22Rv1 (cell line): ENCODE data around the gene KCNG4.

Source experiments
- H3K27ac ChIP-seq: fragments of 450-650 bp; 2 replicates; pipeline ENCODE4 v1.5.1; 2017
- CTCF ChIP-seq: fragments of 450-650 bp; IDR thresholded peaks from 2 replicates; pipeline ENCODE4 v1.5.1; 2017; ENCODE audit warnings: mild to moderate bottlenecking
- ZFX ChIP-seq: fragments of 450-650 bp; IDR thresholded peaks from 2 replicates; pipeline ENCODE4 v1.6.1; 2017; ENCODE audit warnings: antibody characterized with exemption, borderline replicate concordance

Gene KCNG4

DNA sequence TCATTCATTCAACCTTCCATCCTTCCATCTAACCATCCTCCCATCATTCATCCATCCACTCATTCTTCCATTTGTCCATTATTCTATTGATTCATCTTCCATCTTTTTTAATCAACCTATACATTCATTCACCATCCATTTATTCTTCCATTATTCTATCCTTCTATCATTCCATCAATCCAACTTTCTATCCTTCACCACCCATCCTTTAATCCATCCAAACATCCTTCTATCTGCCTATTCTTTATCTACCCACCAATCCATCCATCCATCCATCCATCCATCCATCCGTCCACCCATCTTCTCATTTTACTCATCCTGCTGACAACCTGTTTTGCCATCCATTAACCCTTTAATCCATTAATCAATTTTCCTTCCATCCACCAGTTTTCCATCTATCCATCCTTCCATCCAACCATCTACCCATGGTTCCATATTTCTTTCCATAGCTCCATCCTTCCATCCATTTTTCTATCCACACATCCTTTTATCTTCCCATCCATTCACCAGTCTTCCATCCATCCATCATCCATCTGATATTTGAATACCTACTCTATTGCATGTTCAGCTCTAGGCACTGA is 33.0 kb upstream of the KCNG4 start:
- no peak for TF ChIP-seq ZFX
- no peak for TF ChIP-seq CTCF
- H3K27ac ChIP-seq = no peak overlapping the region

DNA sequence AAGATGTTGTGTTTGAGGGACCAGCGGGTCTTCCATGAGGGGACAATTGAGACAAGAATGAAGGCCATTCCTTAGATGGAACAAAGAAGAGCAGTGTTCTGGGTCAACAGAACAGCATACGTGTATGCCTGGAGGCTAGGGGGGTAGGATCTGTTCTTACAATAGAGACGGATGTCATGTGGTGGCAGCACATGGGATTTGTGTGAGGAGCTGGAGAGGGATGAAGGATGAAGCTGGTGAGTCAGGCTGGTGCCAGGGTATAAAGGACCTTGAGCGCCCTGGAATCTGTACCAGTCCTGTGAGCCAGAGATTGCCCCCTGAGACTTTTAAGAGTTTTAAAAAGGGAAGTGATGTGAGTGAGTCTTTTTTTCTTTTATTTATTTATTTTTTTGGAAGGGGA is 32.1 kb upstream of the KCNG4 start:
- no peak overlapping the region for H3K27ac ChIP-seq
- TF ChIP-seq ZFX (no peak), CTCF (no peak)

DNA sequence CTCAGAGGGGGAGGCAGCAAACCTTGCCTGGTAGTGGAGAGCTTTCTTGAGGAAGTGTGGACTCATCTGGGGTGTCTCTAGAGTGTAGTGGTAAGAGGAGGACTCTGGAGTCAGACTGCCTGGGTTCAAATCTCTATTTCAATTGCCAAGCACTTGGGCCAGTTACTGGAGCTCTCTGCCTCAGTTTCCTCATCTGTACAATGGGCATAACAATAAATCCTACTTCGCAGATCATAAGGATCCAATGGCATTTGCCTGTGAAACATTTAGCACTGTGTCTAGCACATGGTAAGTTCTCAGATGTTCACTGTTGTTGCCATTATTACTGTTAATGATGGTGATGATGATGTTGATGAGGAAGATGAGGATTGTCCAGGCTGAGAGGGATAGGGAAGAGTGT is 31.2 kb upstream of the KCNG4 start:
- no peak overlapping the region for H3K27ac ChIP-seq
- TF ChIP-seq ZFX = no peak
- TF ChIP-seq CTCF = no peak

DNA sequence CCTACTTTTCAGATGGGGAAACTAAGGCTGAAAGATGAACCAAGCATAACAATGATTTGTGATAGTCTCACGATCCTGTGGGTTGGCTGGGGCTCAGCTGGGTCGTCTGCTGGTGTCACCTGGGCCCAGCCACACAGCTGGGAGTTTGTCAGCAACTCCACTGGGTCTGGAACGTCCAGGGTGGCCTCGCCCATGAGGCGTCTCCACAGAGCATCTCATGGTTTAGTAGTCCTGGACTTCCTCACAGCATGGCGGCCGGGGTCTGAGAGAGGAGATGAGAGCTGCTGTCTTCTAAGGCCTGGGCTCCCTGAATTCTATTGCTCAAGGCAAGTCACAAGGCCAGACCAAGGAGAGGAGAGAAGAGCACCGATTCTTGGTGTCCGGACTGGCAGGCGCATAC is 30.7 kb upstream of the KCNG4 start:
- TF ChIP-seq CTCF (no peak), ZFX (no peak)
- H3K27ac ChIP-seq = no peak overlapping the region

GRCh38 chr16:84270071-84270470 is 30.3 kb upstream of the KCNG4 start:
- no peak for TF ChIP-seq CTCF
- TF ChIP-seq ZFX = no peak
- H3K27ac ChIP-seq = no peak overlapping the region

DNA sequence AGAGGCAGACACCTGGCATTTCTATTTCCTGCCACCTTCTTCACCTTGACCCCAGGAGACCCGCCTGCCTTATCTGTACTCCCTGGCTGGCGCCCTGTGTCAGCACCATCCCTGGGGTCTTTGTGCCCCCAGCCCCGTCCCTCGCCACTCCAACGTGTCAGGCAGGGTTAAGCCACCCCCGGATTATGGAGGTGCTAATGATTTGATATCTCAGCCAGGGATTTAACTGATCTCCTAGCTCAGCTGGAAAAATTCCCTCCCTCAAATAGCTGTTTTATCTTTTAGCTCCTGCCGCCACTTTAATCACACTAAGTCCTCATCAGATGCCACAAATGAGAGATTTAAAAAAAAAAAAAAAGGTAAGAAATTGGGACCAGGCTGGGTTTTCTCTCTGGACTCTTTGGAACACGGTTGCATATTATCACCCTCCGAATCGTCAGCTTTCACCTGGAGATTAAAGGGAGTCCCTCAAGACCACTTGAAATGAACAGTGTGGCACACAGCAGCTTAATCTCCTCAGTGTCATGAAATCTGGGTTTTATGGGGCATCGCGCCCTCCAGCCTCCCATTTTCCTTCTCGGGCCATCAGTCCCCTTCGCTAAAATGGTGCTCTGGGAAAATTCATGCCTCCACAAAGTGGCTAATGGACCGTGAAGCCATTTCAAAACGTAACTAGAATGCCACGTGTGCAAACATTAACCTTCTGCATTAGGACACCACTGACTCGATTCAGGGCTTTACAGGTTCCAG is 28.7 kb upstream of the KCNG4 start:
- H3K27ac ChIP-seq = no peak overlapping the region
- no peak for TF ChIP-seq CTCF
- no peak for TF ChIP-seq ZFX

DNA sequence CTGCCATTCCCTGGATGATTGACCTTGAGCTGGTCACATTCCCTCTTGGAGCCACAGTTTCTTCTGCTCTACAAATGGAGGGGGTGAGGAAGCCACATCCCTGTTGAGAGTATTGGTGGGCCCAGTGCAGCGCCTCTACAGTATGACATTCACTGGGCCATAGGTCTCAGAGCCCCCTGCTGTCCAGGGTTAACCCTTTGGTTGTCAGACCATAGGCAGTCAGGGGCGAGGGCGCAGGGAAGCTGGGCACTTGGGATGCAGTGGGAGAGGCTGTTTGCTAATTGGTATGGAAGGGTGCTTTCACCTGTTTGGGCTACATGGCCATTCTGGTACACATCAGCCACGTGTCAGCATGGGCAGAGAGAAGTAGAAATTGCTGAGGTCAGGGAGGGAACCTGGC is 27.6 kb upstream of the KCNG4 start:
- TF ChIP-seq CTCF = no peak
- TF ChIP-seq ZFX = no peak
- H3K27ac ChIP-seq = no peak overlapping the region
